H1 (cell line): ENCODE data around the gene RASGEF1C. TPM values are rescaled to one million over a fixed set of nuclear protein-coding genes. Genes with fewer than 3 reads are reported as not detected.

Experiments
- CTCF ChIA-PET: fragments of 300-600 bp; sonication (Branson Sonifier 250); formaldehyde crosslinking; loops from one replicate; lab custom pipeline; 2021; ENCODE audit not compliant: partially characterized antibody; lab: Charles Lee
- POLR2A ChIA-PET: fragments of 300-600 bp; sonication (Branson Sonifier 250); formaldehyde crosslinking; loops from one replicate; lab custom pipeline; 2021; ENCODE audit warnings: inconsistent platforms; ENCODE audit not compliant: partially characterized antibody; lab: Charles Lee
- DNase-seq, 2 experiments: peaks; one replicate each; pipeline versions ENCODE4 v3.0.0 to v3.0.0-alpha.2; 2010 to 2022; ENCODE audit warnings: low spot score in 2 of 2, low read depth in 1 of 2, mixed read lengths in 1 of 2
- FAIRE-seq: peaks from 2 replicates; lab custom pipeline; 2011; peaks lifted over from hg19 to GRCh38; lab: Jason Lieb, UNC
- H2AFZ ChIP-seq: 2 replicates; pipeline ENCODE4 v1.8.1; 2012; ENCODE audit warnings: low read length, inconsistent platforms
- H2AK5ac ChIP-seq: 2 replicates; pipeline ENCODE4 v1.6.1; 2013; ENCODE audit warnings: low read depth, low read length
- H2BK120ac ChIP-seq: replicated peaks from 2 replicates; pipeline ENCODE3; 2013; ENCODE audit warnings: low read depth, low read length, inconsistent platforms
- H2BK12ac ChIP-seq: 2 replicates; pipeline ENCODE4 v1.6.1; 2013; ENCODE audit warnings: low read depth, low read length
- H2BK15ac ChIP-seq: 2 replicates; pipeline ENCODE4 v1.6.1; 2013; ENCODE audit warnings: low read length
- H2BK20ac ChIP-seq: 2 replicates; pipeline ENCODE4 v1.6.1; 2013; ENCODE audit warnings: low read length
- H2BK5ac ChIP-seq: 2 replicates; pipeline ENCODE4 v1.6.1; 2013; ENCODE audit warnings: low read depth, low read length
- H3K14ac ChIP-seq: 2 replicates; pipeline ENCODE4 v1.6.1; 2013; ENCODE audit warnings: inconsistent platforms; ENCODE audit not compliant: insufficient read length
- H3K18ac ChIP-seq: 2 replicates; pipeline ENCODE4 v1.6.1; 2013; ENCODE audit warnings: low read length; ENCODE audit errors: extremely low read depth
- H3K23ac ChIP-seq: 2 replicates; pipeline ENCODE4 v1.6.1; 2013; ENCODE audit warnings: inconsistent platforms; ENCODE audit not compliant: insufficient read length
- H3K23me2 ChIP-seq: 2 replicates; pipeline ENCODE4 v1.6.1; 2013; ENCODE audit warnings: low read depth, low read length
- H3K27ac ChIP-seq: 2 replicates; pipeline ENCODE4 v1.6.1; 2011; ENCODE audit warnings: low read depth, low read length, inconsistent platforms
- H3K27me3 ChIP-seq, 4 experiments: replicated peaks in 1 of 4; 1 replicate in 1 of 4; 2 replicates in 3 of 4; pipeline versions ENCODE4 v1.6.1 to v1.8.1; 2011 to 2013; ENCODE audit warnings: low read length in 3 of 4, mild to moderate bottlenecking in 3 of 4, inconsistent platforms in 2 of 4, mixed read lengths in 2 of 4, moderate library complexity in 1 of 4; ENCODE audit not compliant: control insufficient read depth in 3 of 4, insufficient read depth in 3 of 4; ENCODE audit errors: extremely low read depth in 1 of 4
- H3K36me3 ChIP-seq, 4 experiments: 2 replicates each; pipeline versions ENCODE4 v1.6.1 to v1.8.1; 2011 to 2013; ENCODE audit warnings: mild to moderate bottlenecking in 4 of 4, low read length in 3 of 4, moderate library complexity in 2 of 4, control low read depth in 1 of 4, inconsistent platforms in 1 of 4; ENCODE audit not compliant: insufficient read depth in 4 of 4, control insufficient read depth in 2 of 4
- H3K4ac ChIP-seq: replicated peaks from 2 replicates; pipeline ENCODE3; 2013; ENCODE audit warnings: low read length, low read depth, mixed read lengths, inconsistent platforms; ENCODE audit not compliant: insufficient read length
- H3K4me1 ChIP-seq, 4 experiments: replicated peaks in 1 of 4; 1 replicate in 1 of 4; 2 replicates in 3 of 4; pipeline versions ENCODE4 v1.6.1 to v1.8.1; 2011 to 2013; ENCODE audit warnings: low read length in 3 of 4, inconsistent platforms in 2 of 4, mixed read lengths in 1 of 4; ENCODE audit not compliant: insufficient read depth in 4 of 4, control insufficient read depth in 3 of 4
- H3K4me2 ChIP-seq, 2 experiments: 2 replicates each; pipeline versions ENCODE4 v1.6.1 to v1.8.1; 2011 to 2013; ENCODE audit warnings: low read depth in 2 of 2, low read length in 2 of 2, control low read depth in 1 of 2, inconsistent platforms in 1 of 2, mild to moderate bottlenecking in 1 of 2; ENCODE audit not compliant: insufficient read depth in 1 of 2
- H3K4me3 ChIP-seq, 4 experiments: fragments of 200-600, 300-600 bp in 1 of 4; sonication (generic), shearing (Covaris generic), sonication (Bioruptor Twin) in 1 of 4; 2 replicates each; pipeline versions ENCODE4 v1.5.1 to v1.8.1; 2011 to 2016; ENCODE audit warnings: low read length in 4 of 4, low read depth in 3 of 4, control low read depth in 2 of 4, inconsistent platforms in 2 of 4, mild to moderate bottlenecking in 2 of 4, mixed read lengths in 1 of 4, moderate library complexity in 1 of 4; ENCODE audit not compliant: insufficient read depth in 2 of 4; ENCODE audit errors: extremely low read depth in 1 of 4
- H3K56ac ChIP-seq: replicated peaks from 2 replicates; pipeline ENCODE3; 2013; ENCODE audit warnings: low read depth, mild to moderate bottlenecking, mixed read lengths, low read length, inconsistent platforms; ENCODE audit not compliant: insufficient read length
- H3K79me1 ChIP-seq: 2 replicates; pipeline ENCODE4 v1.6.1; 2013; ENCODE audit warnings: low read depth, low read length, control low read depth
- H3K79me2 ChIP-seq, 2 experiments: 2 replicates each; pipeline versions ENCODE4 v1.6.1 to v1.8.1; 2012 to 2013; ENCODE audit warnings: low read length in 2 of 2, mild to moderate bottlenecking in 2 of 2, inconsistent platforms in 1 of 2; ENCODE audit not compliant: insufficient read depth in 2 of 2, control insufficient read depth in 1 of 2
- H3K9ac ChIP-seq, 4 experiments: replicated peaks in 1 of 4; 1 replicate in 1 of 4; 2 replicates in 3 of 4; pipeline versions ENCODE4 v1.6.1 to v1.8.1; 2011 to 2013; ENCODE audit warnings: low read depth in 3 of 4, low read length in 3 of 4, control low read depth in 2 of 4, mild to moderate bottlenecking in 2 of 4, moderate library complexity in 2 of 4, inconsistent platforms in 1 of 4; ENCODE audit errors: extremely low read depth in 1 of 4
- H3K9me3 ChIP-seq, 2 experiments: 2 replicates each; pipeline versions ENCODE4 v1.6.1 to v1.8.1; 2012 to 2013; ENCODE audit warnings: mild to moderate bottlenecking in 2 of 2, moderate library complexity in 2 of 2, control low read depth in 1 of 2, inconsistent platforms in 1 of 2, low read depth in 1 of 2, low read length in 1 of 2, mixed read lengths in 1 of 2; ENCODE audit not compliant: insufficient read depth in 2 of 2
- H4K20me1 ChIP-seq, 2 experiments: replicated peaks in 1 of 2; 2 replicates each; pipeline versions ENCODE3 to v1.8.1; 2011 to 2013; ENCODE audit warnings: inconsistent platforms in 2 of 2, low read length in 2 of 2, mild to moderate bottlenecking in 1 of 2; ENCODE audit not compliant: insufficient read depth in 2 of 2, control insufficient read depth in 1 of 2
- H4K5ac ChIP-seq: 2 replicates; pipeline ENCODE4 v1.6.1; 2013; ENCODE audit warnings: low read length, low read depth, mixed read lengths, inconsistent platforms; ENCODE audit not compliant: insufficient read length
- H4K8ac ChIP-seq: 2 replicates; pipeline ENCODE4 v1.8.0; 2013; ENCODE audit warnings: mild to moderate bottlenecking, moderate library complexity, low read length, inconsistent platforms; ENCODE audit not compliant: insufficient read depth; ENCODE audit errors: extremely low read depth
- H4K91ac ChIP-seq: replicated peaks from 2 replicates; pipeline ENCODE3; 2013; ENCODE audit warnings: low read length, mixed read lengths, inconsistent platforms; ENCODE audit not compliant: insufficient read length
- ASH2L ChIP-seq: fragments of 200-600, 300-600 bp; sonication (generic); IDR thresholded peaks from one replicate; pipeline ENCODE4 v1.7.1; 2017; ENCODE audit warnings: low read length
- EP300 ChIP-seq, 2 experiments: IDR thresholded peaks; 1 replicate in 1 of 2; 2 replicates in 1 of 2; pipeline ENCODE4 v1.6.1; 2011 to 2012; ENCODE audit warnings: low read depth in 2 of 2, low read length in 2 of 2, mild to moderate bottlenecking in 2 of 2, borderline replicate concordance in 1 of 2, inconsistent platforms in 1 of 2, moderate library complexity in 1 of 2
- HDAC2 ChIP-seq, 2 experiments: fragments of 300-600 bp in 1 of 2; sonication (generic) in 1 of 2; IDR thresholded peaks; 2 replicates each; pipeline ENCODE4 v1.6.1; 2011 to 2012; ENCODE audit warnings: low read depth in 2 of 2, low read length in 2 of 2, mild to moderate bottlenecking in 2 of 2, moderate library complexity in 2 of 2, borderline replicate concordance in 1 of 2, inconsistent platforms in 1 of 2
- JUND ChIP-seq: IDR thresholded peaks from 2 replicates; pipeline ENCODE4 v1.6.1; 2011; ENCODE audit warnings: mild to moderate bottlenecking, improper control_type of control experiment, low read length
- KDM4A ChIP-seq: IDR thresholded peaks from one replicate; pipeline ENCODE4 v1.7.1; 2012; ENCODE audit warnings: low read depth, mild to moderate bottlenecking, moderate library complexity, low read length, inconsistent platforms; ENCODE audit not compliant: severe bottlenecking
- NRF1 ChIP-seq: IDR thresholded peaks from 2 replicates; pipeline ENCODE4 v1.6.1; 2011; ENCODE audit warnings: mild to moderate bottlenecking, low read depth, low read length, improper control_type of control experiment
- TCF12 ChIP-seq: IDR thresholded peaks from 2 replicates; pipeline ENCODE4 v1.6.1; 2011; ENCODE audit warnings: low read depth, mild to moderate bottlenecking, low read length
- WGBS, 2 experiments: shearing (Covaris generic) in 1 of 2; methylation state at CpG; one replicate each; pipeline versions ENCODE4 v1.1.6 to v1.1.7; 2013 to 2015; ENCODE audit warnings: low lambda C conversion rate in 2 of 2, mixed read lengths in 2 of 2, inconsistent platforms in 1 of 2, low coverage in 1 of 2, missing lambda C conversion rate in 1 of 2; ENCODE audit not compliant: insufficient replicate concordance in 2 of 2, insufficient coverage in 1 of 2, insufficient read length in 1 of 2; ENCODE audit errors: extremely low coverage in 1 of 2, missing lambda C conversion rate in 1 of 2; 5-methylcytosine and 5-hydroxymethylcytosine counted together
- polyA plus RNA-seq, 7 experiments: library from polyadenylated mRNA; depleted of rRNA in 3 of 7; stranded (reverse) in 5 of 7; unstranded in 2 of 7; fragments of >200 nt in 5 of 7; fragments of 200-250 nt in 2 of 7; gene quantifications; 1 replicate in 5 of 7; 2 replicates in 1 of 7; 4 replicates in 1 of 7; pipeline versions ENCODE4 v1.2.1 to v1.2.3, GENCODE V29; 2011 to 2013; ENCODE audit warnings: missing spikeins in 2 of 7, mixed read lengths in 2 of 7
- total RNA-seq: library from RNA; stranded (reverse); fragmentation: NEBNext Ultra II Directional; extraction: Animal tissue kit (Norgen Biotek cat#: 25700); gene quantifications from 2 replicates; pipeline ENCODE4 v1.2.1, GENCODE V29; 2021
- TF ChIP-seq, protein P1 (sequence below): IDR thresholded peaks from 2 replicates; pipeline ENCODE4 v1.6.1; 2012; ENCODE audit warnings: low read length, inconsistent platforms
- TF ChIP-seq, protein P2 (sequence below): IDR thresholded peaks from 2 replicates; pipeline ENCODE4 v1.6.1; 2011; ENCODE audit warnings: low read depth, mild to moderate bottlenecking, low read length; ENCODE audit not compliant: insufficient read depth

Gene RASGEF1C
- total and polyA plus RNA-seq, 2 of the 8 experiments (the other 6 are each of a cell fraction or from before 2014, with no cell fraction given): 0.26 to 0.61 TPM

DNA sequence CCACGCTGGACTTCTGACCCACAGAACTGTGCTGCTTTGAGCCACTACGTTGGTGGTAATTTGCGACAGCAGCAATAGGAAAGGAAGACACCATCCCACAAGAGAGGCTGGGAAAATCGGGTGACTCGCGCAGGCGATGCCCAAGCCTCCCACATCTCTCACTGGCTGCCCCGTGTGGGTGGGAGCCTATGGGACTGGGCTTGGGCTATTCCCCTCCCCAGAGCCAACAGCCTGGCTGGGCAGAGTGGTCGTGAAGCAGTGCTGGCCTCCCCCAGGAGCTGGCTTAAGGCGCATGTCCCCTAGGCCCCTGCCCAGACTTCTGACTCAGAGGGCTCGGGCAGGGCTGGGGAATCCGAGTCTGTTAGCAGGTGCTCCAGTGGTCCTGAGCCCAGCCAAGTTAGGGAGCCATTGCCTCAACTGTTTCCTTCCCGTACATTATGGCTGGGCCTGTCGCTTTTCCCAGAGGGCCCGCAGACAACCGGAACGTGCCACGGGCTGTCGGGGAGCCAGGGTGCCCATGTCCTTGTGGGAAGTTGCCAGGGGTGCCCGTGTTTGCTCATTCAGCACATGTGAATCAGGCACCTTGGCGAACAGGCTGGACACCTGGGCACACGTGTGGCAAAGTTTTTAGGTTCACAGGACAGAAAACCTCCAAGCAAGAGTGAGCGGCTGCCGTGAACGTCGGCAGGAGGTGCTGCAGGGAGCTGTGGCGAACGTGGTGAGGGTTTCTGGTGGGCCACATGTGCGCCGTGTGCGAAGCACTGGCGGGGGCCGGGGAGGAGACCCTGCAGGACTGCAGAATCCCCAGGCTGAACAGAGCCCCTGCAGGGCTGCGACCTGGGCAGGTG, 7.0 kb upstream of the RASGEF1C start:
- no peak overlapping the region for H3K56ac ChIP-seq
- H3K18ac ChIP-seq: no peak overlapping the region
- no peak overlapping the region for H4K91ac ChIP-seq
- ChIA-PET CTCF (interaction anchor here (0.6 kb wide), 1 partner anchor 956 kb away, joined by 3 read pairs; no protein-coding TSS in a partner anchor), POLR2A (interaction anchor here (0.6 kb wide), 1 partner anchor 545 kb away, joined by 3 read pairs; no protein-coding TSS in a partner anchor)
- no peaks in the 10 kb centered on the region for H3K79me1 ChIP-seq
- no peak overlapping the region for H4K8ac ChIP-seq
- no peak overlapping the region for H2BK15ac ChIP-seq
- H3K23ac ChIP-seq: no peak overlapping the region
- no peak overlapping the region for H3K9ac ChIP-seq
- no peak overlapping the region for H3K4ac ChIP-seq
- no peak overlapping the region for H3K27ac ChIP-seq
- no peaks in the 10 kb centered on the region; a peak in 1 of 7 replicates for H3K27me3 ChIP-seq
- FAIRE-seq (no peak), DNase-seq (no peak)
- peaks cover 0 to 9% of the 10 kb centered on the region in 2 experiments for H4K20me1 ChIP-seq
- no peak overlapping the region for H2BK5ac ChIP-seq
- no peak overlapping the region for H2BK20ac ChIP-seq
- no peaks in the 10 kb centered on the region for H3K36me3 ChIP-seq
- no peak overlapping the region for H4K5ac ChIP-seq
- no peak overlapping the region for H2BK12ac ChIP-seq
- H2BK120ac ChIP-seq: no peak overlapping the region
- H3K4me1 ChIP-seq: no peaks in the 10 kb centered on the region; a peak in 1 of 7 replicates
- H3K14ac ChIP-seq: no peak overlapping the region
- H2AFZ ChIP-seq: no peak overlapping the region
- no peaks in the 10 kb centered on the region for H3K79me2 ChIP-seq
- no peak overlapping the region for H3K4me2 ChIP-seq
- H3K4me3 ChIP-seq: no peak overlapping the region
- H2AK5ac ChIP-seq: no peak overlapping the region
- peaks cover 7% of the 10 kb centered on the region for H3K23me2 ChIP-seq
- H3K9me3 ChIP-seq: peaks cover 2 to 8% of the 10 kb centered on the region in 2 experiments; a peak in 3 of 4 replicates
- WGBS, 2 experiments: 93% methylated on average over 34 of the region's 34 CpGs; no CpG with 5 or more reads in 1 of the 2 experiments
- TF ChIP-seq JUND (no peak), KDM4A (no peak), EP300 (IDR thresholded peaks at IDR 0.05; ENCODE audit: borderline replicate concordance in 1 of 2, low read depth in 2 of 2, low read length in 2 of 2) (no peak), NRF1 (no peak), HDAC2 (IDR thresholded peaks at IDR 0.05; ENCODE audit: borderline replicate concordance in 1 of 2, low read depth in 2 of 2, low read length in 2 of 2) (no peak), TCF12 (no peak), ASH2L (no peak)
- TF ChIP-seq, protein P1, sequence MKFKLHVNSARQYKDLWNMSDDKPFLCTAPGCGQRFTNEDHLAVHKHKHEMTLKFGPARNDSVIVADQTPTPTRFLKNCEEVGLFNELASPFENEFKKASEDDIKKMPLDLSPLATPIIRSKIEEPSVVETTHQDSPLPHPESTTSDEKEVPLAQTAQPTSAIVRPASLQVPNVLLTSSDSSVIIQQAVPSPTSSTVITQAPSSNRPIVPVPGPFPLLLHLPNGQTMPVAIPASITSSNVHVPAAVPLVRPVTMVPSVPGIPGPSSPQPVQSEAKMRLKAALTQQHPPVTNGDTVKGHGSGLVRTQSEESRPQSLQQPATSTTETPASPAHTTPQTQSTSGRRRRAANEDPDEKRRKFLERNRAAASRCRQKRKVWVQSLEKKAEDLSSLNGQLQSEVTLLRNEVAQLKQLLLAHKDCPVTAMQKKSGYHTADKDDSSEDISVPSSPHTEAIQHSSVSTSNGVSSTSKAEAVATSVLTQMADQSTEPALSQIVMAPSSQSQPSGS: no peak
- TF ChIP-seq, protein P2, sequence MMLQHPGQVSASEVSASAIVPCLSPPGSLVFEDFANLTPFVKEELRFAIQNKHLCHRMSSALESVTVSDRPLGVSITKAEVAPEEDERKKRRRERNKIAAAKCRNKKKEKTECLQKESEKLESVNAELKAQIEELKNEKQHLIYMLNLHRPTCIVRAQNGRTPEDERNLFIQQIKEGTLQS: no peak
